Measurements from ENCODE around the gene SLIT1.

SLIT1 gene

GRCh38 chr10:96955794-96956193, 230.0 kb downstream of the SLIT1 start:
- DNase-seq, result no peak

GRCh38 chr10:96951954-96952353, 233.8 kb downstream of the SLIT1 start:
- DNase-seq, result no peak

- DNase-seq, result no peak
Measured at GRCh38 chr10:96949039-96949683, 236.6 kb downstream of the SLIT1 start.
